A549 (cell line): ENCODE data around the gene CLASP1.

Experiments used
- POLR2A ChIP-seq: IDR thresholded peaks from 2 replicates; pipeline ENCODE4 v1.6.1; 2012; ENCODE audit warnings: mild to moderate bottlenecking, low read length
- POLR2AphosphoS2 ChIP-seq: conservative IDR thresholded peaks from 2 replicates; pipeline ENCODE4 v1.6.1; 2012; ENCODE audit warnings: low read length, improper control_type of control experiment, inconsistent platforms

GRCh38 chr2:121372721-121373353 lies 276.4 kb downstream of the CLASP1 start:
- TF ChIP-seq POLR2AphosphoS2 (no peak), POLR2A (no peak)
